Ovary (tissue), 3 donors: Measurements from ENCODE around the gene SLC17A9.

Experiments used
- CTCF ChIP-seq, 3 donors: fragments of 450-650 bp in 2 of 3; fragments of 200-600 bp in 1 of 3; IDR thresholded peaks; one replicate each; pipeline versions ENCODE4 v1.5.1 to v1.8.0; 2016 to 2022; ENCODE audit warnings: antibody characterized with exemption in 3 of 3, mild to moderate bottlenecking in 1 of 3
- EP300 ChIP-seq: sonication (generic); formaldehyde crosslinking; IDR thresholded peaks from one replicate; pipeline ENCODE4 v1.6.1; 2017; ENCODE audit warnings: antibody characterized with exemption
- POLR2A ChIP-seq: fragments of 450-650 bp; IDR thresholded peaks from one replicate; pipeline ENCODE4 v1.6.1; 2017; ENCODE audit warnings: antibody characterized with exemption, mild to moderate bottlenecking, moderate library complexity
- donor health status: DM: no; HTN: no; CAD: no.

GRCh38 chr20:62994869-62995281, 42.4 kb downstream of the SLC17A9 start:
- TF ChIP-seq CTCF (IDR thresholded peaks at IDR 0.05): no peak
- TF ChIP-seq EP300: no peak
- TF ChIP-seq POLR2A: no peak
